HT1080 (cell line): Measurements from ENCODE around the gene FOXL3. TPM values are rescaled to one million over a fixed set of nuclear protein-coding genes. Genes with fewer than 3 reads are reported as not detected.
"Not testable (repeated sequence)": the region's sequence is repeated elsewhere in the genome, so short reads cannot be mapped to it uniquely, and the experiment has no call there.

Experiments used
- DNase-seq: peaks from one replicate; pipeline ENCODE4 v3.0.0-alpha.2; 2015; ENCODE audit warnings: low read depth
- total RNA-seq: library from RNA; depleted of rRNA; stranded (reverse); fragments of >200 nt; shearing (Covaris generic); gene quantifications from 2 replicates; pipeline ENCODE4 v1.2.3, GENCODE V29; 2014

The FOXL3 gene
- total RNA-seq, 1 experiment from 2014 or later, result not detected

GRCh38 chr7:254337-255037, 35.5 kb upstream of the FOXL3 start:
- no peak for DNase-seq

- no peak for DNase-seq
Observed at GRCh38 chr7:255038-255435, 34.9 kb upstream of the FOXL3 start.

GRCh38 chr7:255721-256361, 34.1 kb upstream of the FOXL3 start:
- DNase-seq, result no peak

GRCh38 chr7:256461-256940, 33.5 kb upstream of the FOXL3 start:
- no peak for DNase-seq

GRCh38 chr7:256981-257646, 32.9 kb upstream of the FOXL3 start:
- DNase-seq, result no peak

- DNase-seq, result no peak
Observed at GRCh38 chr7:257647-257992, 32.4 kb upstream of the FOXL3 start.

GRCh38 chr7:258476-259190, 31.3 kb upstream of the FOXL3 start:
- no peak for DNase-seq

GRCh38 chr7:259191-259505, 30.8 kb upstream of the FOXL3 start:
- DNase-seq, result no peak

- DNase-seq, result no peak
Observed at GRCh38 chr7:259751-260405, 30.1 kb upstream of the FOXL3 start.

- DNase-seq, result no peak
Observed at GRCh38 chr7:260441-261281, 29.3 kb upstream of the FOXL3 start.

- DNase-seq, result no peak
Observed at GRCh38 chr7:261341-262250, 28.4 kb upstream of the FOXL3 start.

- DNase-seq, result no peak
Observed at GRCh38 chr7:262251-262572, 27.8 kb upstream of the FOXL3 start.

- DNase-seq, result not testable (repeated sequence)
Observed at GRCh38 chr7:262631-263311, 27.2 kb upstream of the FOXL3 start.

GRCh38 chr7:263483-264351, 26.3 kb upstream of the FOXL3 start:
- not testable (repeated sequence) for DNase-seq

GRCh38 chr7:264541-265191, 25.3 kb upstream of the FOXL3 start:
- no peak for DNase-seq

- DNase-seq, result no peak
Observed at GRCh38 chr7:265192-265997, 24.6 kb upstream of the FOXL3 start.
